ENCODE results near the gene RSL24D1.
"Not testable (repeated sequence)": the region's sequence is repeated elsewhere in the genome, so short reads cannot be mapped to it uniquely, and the experiment has no call there.

The RSL24D1 gene

GRCh38 chr15:55183679-55184078 lies 13.1 kb downstream of the RSL24D1 start:
- Histone ChIP-seq H3K27me3 (no peaks in the 10 kb centered on the region), H3K36me3 (peaks cover 85% of the 10 kb centered on the region), H3K4me1 (no peaks in the 10 kb centered on the region), H3K4me3 (ENCODE audit: low read depth, low read length) (no peak overlapping the region), H3K9me3 (no peaks in the 10 kb centered on the region)
- no peak for DNase-seq
- TF ChIP-seq CTCF (IDR thresholded peaks at IDR 0.05; ENCODE audit: low read depth, low read length), result no peak

- peaks cover 46% of the 10 kb centered on the region for H3K36me3 ChIP-seq
- H3K4me3 ChIP-seq (ENCODE audit: low read depth, low read length), result no peak overlapping the region
- no peak for DNase-seq
- peaks cover 10% of the 10 kb centered on the region for H3K4me1 ChIP-seq
- H3K27me3 ChIP-seq, result no peaks in the 10 kb centered on the region
- no peak for TF ChIP-seq CTCF (IDR thresholded peaks at IDR 0.05; ENCODE audit: low read depth, low read length)
- H3K9me3 ChIP-seq, result no peaks in the 10 kb centered on the region
Measured at GRCh38 chr15:55179141-55179540, 17.6 kb downstream of the RSL24D1 start.

GRCh38 chr15:55170361-55170760 lies 26.4 kb downstream of the RSL24D1 start:
- Histone ChIP-seq H3K36me3 (no peaks in the 10 kb centered on the region; the same call in 1 of the 2 replicates), H3K4me1 (no peaks in the 10 kb centered on the region), H3K9me3 (no peaks in the 10 kb centered on the region), H3K4me3 (ENCODE audit: low read depth, low read length) (no peak overlapping the region), H3K27me3 (no peaks in the 10 kb centered on the region)
- TF ChIP-seq CTCF (IDR thresholded peaks at IDR 0.05; ENCODE audit: low read depth, low read length), result no peak
- DNase-seq, result no peak

- peak; percentile 90 for TF ChIP-seq CTCF (IDR thresholded peaks at IDR 0.05; ENCODE audit: low read depth, low read length)
- no peak overlapping the region for H3K4me3 ChIP-seq (ENCODE audit: low read depth, low read length)
Measured at GRCh38 chr15:55168350-55168974, 28.3 kb downstream of the RSL24D1 start.

GRCh38 chr15:55164284-55164683 lies 32.5 kb downstream of the RSL24D1 start:
- Histone ChIP-seq H3K36me3 (no peaks in the 10 kb centered on the region), H3K4me3 (ENCODE audit: low read depth, low read length) (no peak overlapping the region), H3K9me3 (no peaks in the 10 kb centered on the region), H3K27me3 (peaks cover 12% of the 10 kb centered on the region; the same call in 1 of the 2 replicates), H3K4me1 (no peaks in the 10 kb centered on the region)
- TF ChIP-seq CTCF (IDR thresholded peaks at IDR 0.05; ENCODE audit: low read depth, low read length), result no peak
- no peak for DNase-seq

More at GRCh38 chr15:55168350-55168974, 28.3 kb downstream of the RSL24D1 start:
- DNase-seq, result peak; percentile 80
- Histone ChIP-seq H3K9me3 (no peaks in the 10 kb centered on the region), H3K36me3 (no peaks in the 10 kb centered on the region), H3K4me1 (no peaks in the 10 kb centered on the region), H3K27me3 (no peaks in the 10 kb centered on the region)

GRCh38 chr15:55151631-55152030 lies 45.1 kb downstream of the RSL24D1 start:
- H3K36me3 ChIP-seq, result no peaks in the 10 kb centered on the region
- H3K4me1 ChIP-seq, result no peaks in the 10 kb centered on the region
- peaks cover 18% of the 10 kb centered on the region for H3K27me3 ChIP-seq
- no peak overlapping the region for H3K4me3 ChIP-seq (ENCODE audit: low read depth, low read length)
- H3K9me3 ChIP-seq, result no peaks in the 10 kb centered on the region
- DNase-seq, result no peak
- TF ChIP-seq CTCF (IDR thresholded peaks at IDR 0.05; ENCODE audit: low read depth, low read length), result no peak

GRCh38 chr15:55143132-55143531 lies 53.6 kb downstream of the RSL24D1 start:
- not testable (repeated sequence) for H3K4me3 ChIP-seq (ENCODE audit: low read depth, low read length); H3K36me3 ChIP-seq; H3K9me3 ChIP-seq; H3K27me3 ChIP-seq; H3K4me1 ChIP-seq; DNase-seq

Data from BE2C (cell line).